C1 segment of cervical spinal cord (tissue), 14 donors: ENCODE data around the gene DTD1.

Experiments
- DNase-seq, 14 donors: peaks; one replicate each; lab custom pipeline; 2025; lab: John Stamatoyannopoulos, UW

Gene DTD1

DNA sequence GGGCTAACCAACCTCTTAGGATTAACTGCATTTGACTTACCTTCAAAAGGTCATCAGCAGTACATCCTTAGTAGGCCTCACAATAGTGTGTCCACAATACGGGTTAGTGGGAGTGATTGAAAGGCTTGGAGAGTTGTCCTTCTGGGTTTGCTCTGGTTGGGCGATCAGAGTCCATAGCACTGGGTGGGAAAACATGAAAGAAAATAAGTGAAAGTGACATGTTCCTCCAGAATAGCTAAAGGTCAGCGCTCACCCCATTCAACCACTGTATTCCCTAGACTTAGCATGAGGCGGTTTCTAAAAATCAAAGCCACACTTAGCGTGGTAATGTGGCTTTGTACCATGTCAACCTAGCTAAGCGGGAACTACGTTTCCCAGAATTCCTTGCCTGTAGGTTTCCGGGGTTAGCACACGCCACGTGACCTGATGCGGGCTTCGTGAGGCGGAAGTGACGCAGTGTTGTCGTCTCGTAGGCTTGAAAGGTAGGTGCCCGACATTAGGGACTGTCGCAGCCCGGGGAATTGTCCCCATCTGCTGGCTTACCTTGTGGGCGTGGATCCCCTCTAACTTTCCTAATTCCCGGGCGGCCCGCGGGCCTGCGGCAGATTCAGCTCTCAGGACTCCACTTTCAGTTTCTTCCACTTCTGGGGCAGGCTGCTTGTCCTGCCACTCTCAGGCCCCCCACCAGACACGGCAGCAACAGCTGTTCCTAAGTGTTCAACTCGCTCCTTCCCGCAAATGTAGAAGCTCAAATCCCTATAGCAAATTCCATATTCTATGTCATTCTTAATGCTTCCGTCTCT lies 206.0 kb downstream of the DTD1 start:
- peak; percentile 41 to 89 (median 81) for DNase-seq

DNA sequence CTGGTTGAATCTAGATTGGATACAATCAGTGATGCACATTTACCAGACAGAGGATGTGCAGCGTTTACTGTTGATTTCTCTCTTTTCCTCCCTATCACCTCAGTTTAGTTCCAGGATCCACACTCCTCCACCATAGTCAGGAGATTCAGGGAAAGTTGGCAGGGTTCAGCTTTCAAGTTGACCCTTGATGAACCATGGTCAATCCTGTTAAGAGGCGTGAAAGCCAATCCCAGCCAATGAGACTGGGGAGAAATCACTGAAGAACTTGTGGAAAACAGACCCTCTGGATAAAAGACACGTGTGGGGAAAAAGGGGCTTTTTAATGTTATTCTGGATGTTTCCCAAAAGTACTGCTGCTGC lies 206.6 kb downstream of the DTD1 start:
- no peak for DNase-seq

DNA sequence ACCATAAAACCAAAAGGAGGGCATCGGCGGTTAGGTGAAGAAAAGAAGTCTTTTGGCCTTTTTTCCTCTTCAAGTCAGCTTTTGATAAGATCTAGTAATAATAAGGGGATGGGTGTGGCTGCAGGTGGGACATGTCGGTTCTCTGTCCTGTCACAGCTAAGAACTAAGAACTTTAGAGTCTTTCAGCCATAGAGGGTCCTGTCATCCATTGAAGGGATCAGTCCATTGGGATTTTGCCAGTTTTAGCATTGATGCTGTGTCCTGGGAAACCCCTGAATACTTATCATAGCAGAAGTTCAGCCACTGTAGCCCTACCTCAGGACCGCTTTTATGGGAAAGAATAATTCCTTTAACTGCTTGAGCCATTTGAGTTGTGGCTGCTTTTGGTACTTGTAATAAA lies 207.5 kb downstream of the DTD1 start:
- no peak for DNase-seq

DNA sequence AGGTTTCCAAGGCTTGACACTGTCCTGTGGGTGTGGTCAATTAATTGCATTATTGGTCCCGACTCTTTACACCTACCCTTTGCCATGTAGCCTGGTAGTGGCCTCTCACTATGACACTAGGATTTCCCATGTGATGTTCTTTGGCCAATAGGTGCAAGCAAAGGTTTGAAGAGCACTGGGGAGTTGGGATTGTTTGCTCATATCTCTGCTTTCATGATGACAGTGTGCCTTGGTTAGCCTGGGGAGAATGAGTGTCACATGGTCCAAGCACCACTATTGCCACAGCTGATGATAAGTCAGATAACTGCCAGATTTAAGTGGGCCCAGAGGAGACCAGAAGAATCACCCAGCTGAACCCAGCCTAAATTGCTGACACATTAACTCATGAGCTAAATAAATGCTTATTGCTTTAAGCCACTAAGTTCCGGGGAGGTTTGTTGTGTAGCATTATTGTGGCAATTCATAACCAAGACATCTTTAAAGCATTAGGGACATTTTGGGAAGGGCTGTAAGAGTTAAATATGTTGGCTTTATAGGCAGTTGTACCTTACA lies 208.5 kb downstream of the DTD1 start:
- DNase-seq: no peak

DNA sequence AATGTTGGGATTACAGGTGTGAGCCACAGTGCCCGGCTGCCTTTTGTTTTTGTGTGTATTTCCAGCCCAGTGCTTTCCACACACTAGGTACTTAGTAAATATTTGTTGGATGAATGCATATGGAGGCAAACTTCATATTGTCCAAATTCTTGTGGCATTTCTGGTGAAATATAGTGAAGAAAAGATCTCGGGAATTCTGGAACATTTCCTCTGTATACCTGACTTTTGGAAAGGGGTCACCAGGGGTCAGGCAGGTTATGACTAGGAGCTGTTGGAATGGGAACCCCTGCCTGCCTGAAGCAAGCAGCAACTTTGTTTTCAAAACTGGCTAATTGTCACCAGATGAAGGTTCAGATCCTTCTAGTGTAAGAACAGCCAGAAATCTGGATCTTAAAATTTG lies 213.7 kb downstream of the DTD1 start:
- no peak for DNase-seq

DNA sequence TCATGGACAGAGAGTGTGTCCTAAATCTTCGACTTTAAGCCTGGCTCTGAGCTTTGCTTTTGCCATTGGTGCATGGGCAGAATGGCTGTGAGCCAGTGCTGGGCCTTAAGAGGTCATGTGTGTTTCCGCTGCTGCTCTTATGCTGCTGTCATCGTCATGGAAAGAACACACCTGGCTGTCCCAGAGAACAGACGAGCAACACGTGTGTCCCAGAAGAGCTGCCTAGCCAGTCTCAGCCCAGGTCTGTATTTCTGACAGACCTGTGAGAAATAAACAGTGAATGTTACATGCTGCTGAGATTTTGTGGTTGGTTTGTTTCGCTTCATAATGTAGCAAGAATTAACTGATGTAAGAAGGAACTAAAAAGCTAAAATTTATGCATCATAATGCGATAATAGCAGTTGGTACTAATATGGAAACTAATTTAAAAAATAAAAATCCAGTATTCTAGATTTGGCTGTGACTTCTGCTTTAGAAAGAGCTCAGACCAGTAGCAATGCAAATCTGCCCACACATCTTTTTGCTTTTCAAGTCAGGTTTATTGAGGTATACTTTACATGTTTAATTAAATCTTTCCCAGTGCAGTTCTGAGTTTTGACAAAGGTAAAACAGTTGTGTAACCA lies 214.3 kb downstream of the DTD1 start:
- DNase-seq: no peak

DNA sequence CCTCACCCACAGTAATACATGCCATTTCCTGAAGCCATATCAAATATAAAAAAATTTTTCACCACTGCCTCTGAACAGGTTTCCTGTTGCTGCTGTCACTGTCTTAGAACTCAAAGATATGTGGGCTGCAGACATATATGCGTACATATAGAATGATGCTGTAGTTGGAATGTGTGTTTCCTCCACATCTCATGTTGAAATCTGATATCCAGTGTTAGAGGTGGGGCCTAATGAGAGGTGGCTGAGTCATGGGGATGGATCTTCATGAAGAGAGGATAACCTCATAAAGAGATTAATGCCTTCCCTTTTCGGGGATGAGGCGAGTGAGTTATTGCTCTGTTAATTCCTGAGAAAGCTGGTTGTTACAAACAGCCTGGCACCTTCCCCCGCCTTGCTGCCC lies 218.0 kb downstream of the DTD1 start:
- no peak for DNase-seq

DNA sequence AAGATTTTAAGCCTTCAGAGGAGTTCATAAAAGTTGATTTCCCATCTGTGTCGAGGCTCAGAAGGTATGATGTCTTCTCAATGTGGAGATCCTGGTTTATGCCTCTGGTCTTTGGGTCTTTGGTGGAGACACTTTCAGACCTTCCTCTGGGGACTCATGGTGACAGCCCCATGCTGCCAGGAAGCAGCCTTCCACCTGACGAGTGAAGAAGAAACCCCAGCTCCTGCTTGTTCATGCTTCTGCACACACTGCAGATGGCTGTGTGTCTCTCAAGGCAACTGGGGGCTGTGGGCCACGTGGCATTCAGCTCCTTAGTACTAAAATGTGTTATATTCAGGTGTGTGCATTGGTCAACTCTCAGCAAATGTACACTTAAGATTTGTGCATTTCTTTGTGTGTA lies 220.9 kb downstream of the DTD1 start:
- no peak for DNase-seq

DNA sequence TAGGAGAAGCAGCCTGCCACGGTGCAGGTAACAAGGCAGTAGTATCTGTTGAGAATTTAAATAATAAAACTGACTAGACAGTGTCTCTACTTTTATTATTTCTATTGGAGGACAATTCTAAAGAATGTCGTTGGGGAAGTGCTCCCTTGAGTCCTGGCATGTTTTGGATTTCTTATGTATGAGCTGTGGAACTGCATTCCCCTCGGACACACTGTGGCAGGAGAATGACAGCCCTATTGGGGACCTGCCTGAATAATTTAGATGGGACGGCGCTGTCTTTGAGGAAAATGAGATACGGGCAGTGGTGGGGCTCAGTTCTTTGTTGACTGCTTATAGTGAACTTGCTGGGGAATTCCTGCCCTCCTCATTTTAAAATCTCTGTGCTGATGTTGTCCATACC lies 223.3 kb downstream of the DTD1 start:
- no peak for DNase-seq

DNA sequence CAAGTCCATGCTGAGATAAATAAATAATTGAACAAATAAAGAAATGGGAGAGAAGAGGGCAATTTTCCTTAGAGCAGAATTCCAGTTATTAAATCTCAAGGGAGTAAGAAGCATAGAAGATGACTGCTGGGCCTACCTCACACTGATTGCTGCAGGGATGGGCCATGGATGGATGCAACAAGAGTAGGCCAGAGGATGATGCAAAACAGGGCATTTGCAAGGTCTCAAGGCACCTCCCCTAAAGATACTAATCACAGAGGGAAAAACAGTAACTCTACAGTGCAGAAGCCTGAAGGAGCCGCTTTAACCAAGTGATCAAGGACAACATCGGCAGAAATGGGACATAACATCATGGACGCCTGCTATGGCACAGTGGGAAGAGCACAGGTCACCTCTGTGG lies 224.1 kb downstream of the DTD1 start:
- DNase-seq: no peak

DNA sequence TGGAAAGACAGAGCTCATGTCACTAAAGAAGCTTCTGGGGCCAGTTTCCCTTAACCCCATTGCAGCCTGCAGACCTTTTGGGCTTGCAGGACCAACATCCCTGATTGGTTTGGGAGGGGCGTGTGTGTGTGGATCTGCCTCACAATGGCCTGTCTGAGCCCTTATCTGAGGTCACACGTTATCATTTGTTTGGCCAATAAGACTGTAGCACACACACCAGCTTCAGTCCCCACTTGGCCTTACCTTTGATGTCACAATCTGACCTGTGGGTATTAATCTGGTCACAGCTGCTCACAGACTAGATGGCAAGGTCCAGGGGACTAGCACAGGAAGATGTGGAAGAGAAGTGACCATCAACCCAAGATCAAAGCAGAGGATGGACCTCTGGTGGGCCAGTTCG lies 225.6 kb downstream of the DTD1 start, which contains the start of gene SCP2D1:
Gene SCP2D1, plus strand, starts transcription at position 301 of the 400 bp plus-strand sequence. Its CDS starts 33 bp downstream, at position 334.
- no peak for DNase-seq

DNA sequence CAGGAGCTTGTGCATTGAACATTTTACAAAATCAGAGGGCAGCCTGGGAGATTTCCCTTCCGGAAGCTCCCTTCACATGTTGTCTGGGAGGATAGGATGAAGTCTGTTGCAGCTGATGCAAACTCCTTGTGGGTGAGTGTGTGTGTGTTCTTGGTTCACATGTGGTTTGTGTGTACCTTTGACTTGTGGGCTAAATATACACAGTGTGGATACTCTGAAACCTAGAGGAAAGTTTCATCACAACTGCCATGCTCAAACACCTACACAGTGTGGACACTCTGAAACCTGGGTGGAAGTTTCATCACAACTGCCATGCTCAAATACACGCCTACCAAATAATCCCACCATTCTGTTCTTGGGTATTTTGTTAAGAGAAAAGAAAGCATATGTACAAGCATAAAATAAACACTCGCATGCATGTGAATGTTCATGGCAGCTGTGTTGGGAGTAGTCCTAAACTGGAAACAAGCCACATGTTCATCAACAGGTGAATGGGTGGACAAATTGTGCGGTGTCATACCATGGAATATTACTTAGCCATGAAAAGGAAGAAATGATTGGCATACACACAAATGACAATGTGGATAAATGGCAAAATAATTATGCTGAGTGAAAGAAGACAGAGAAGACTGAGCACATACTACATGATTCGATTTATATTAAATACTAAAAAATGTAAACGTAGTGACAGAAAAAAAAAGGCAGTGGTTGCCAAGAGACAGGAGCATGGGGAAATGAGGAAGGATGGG lies 227.5 kb downstream of the DTD1 start:
- DNase-seq: no peak
